ENCODE results near the gene TECTA. TPM values are rescaled to one million over a fixed set of nuclear protein-coding genes. Genes with fewer than 3 reads are reported as not detected.
A peak's percentile ranks its signal among the peaks of the same experiment; 100 is the strongest.

Gene TECTA
- total RNA-seq, 2 donors from 2014 or later = under 0.01 to 5.9 TPM

DNA sequence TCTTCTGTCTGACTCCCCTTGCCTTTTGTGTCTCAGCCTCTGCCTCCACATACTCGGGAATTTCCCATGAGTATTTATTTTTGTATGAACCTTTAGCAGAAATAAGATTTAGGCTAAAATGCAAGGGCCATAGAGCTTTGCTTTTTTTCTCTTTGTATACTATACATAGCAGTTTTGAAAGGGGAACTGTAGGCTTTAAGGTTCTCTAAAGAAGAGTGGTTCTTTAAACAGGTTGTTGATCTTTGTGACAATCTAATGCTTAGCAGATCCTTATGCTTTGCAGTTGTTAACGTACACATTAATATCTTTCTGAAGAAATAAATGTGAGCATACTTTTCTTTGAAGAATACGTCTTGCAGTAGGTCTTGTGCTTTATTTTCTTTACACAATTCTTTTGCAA lies 42.1 kb upstream of the TECTA start:
- ATAC-seq (no peak), DNase-seq (no peak)
- WGBS, 2 donors = 90 to 92% methylated on average over 3 of the region's 3 CpGs
- Histone ChIP-seq H3K36me3 (replicated peaks in 1 of 2; ENCODE audit: insufficient read depth in 1 of 2, low read depth in 2 of 2) (peaks cover 0 to 19% of the 10 kb centered on the region in 2 donors), H3K9me3 (no peaks in the 10 kb centered on the region), H3K4me3 (no peak overlapping the region), H3K27ac (no peak overlapping the region), H3K27me3 (no peaks in the 10 kb centered on the region), H3K4me1 (no peaks in the 10 kb centered on the region)
- TF ChIP-seq, protein P1, sequence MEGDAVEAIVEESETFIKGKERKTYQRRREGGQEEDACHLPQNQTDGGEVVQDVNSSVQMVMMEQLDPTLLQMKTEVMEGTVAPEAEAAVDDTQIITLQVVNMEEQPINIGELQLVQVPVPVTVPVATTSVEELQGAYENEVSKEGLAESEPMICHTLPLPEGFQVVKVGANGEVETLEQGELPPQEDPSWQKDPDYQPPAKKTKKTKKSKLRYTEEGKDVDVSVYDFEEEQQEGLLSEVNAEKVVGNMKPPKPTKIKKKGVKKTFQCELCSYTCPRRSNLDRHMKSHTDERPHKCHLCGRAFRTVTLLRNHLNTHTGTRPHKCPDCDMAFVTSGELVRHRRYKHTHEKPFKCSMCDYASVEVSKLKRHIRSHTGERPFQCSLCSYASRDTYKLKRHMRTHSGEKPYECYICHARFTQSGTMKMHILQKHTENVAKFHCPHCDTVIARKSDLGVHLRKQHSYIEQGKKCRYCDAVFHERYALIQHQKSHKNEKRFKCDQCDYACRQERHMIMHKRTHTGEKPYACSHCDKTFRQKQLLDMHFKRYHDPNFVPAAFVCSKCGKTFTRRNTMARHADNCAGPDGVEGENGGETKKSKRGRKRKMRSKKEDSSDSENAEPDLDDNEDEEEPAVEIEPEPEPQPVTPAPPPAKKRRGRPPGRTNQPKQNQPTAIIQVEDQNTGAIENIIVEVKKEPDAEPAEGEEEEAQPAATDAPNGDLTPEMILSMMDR (IDR thresholded peaks at IDR 0.05) = no peak
- no peak for TF ChIP-seq POLR2A (IDR thresholded peaks at IDR 0.05)
- intact Hi-C loops (cut with DNase I) = no loop called here

DNA sequence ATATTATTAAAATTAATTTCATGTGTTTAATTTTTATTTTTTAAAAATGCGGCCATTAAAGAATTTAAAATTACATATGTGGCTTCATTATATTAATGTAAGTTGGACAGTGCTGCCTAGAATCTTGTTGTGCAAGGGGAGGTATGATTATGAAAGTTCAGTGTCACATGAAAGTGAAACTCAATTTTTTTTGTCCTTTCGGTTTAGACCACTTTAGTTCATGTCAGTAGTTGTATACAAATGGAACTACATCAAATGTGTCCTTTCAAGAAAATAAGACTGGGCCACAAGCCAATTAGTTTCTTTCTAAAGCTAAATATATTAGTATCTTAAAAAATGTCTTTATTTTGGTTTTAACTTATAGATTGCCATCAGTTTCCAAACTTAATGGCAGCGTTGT lies 41.4 kb upstream of the TECTA start:
- WGBS, 2 donors = 82 to 88% methylated on average over 3 of the region's 3 CpGs
- Histone ChIP-seq H3K4me1 (no peaks in the 10 kb centered on the region), H3K9me3 (no peaks in the 10 kb centered on the region), H3K27me3 (no peaks in the 10 kb centered on the region), H3K4me3 (no peak overlapping the region), H3K36me3 (replicated peaks in 1 of 2; ENCODE audit: insufficient read depth in 1 of 2, low read depth in 2 of 2) (peaks cover 0 to 15% of the 10 kb centered on the region in 2 donors), H3K27ac (no peak overlapping the region)
- DNase-seq (no peak), ATAC-seq (no peak)
- TF ChIP-seq POLR2A (IDR thresholded peaks at IDR 0.05) = no peak
- TF ChIP-seq, protein P1 (IDR thresholded peaks at IDR 0.05) = no peak
- intact Hi-C loops (cut with DNase I) = no loop called here

DNA sequence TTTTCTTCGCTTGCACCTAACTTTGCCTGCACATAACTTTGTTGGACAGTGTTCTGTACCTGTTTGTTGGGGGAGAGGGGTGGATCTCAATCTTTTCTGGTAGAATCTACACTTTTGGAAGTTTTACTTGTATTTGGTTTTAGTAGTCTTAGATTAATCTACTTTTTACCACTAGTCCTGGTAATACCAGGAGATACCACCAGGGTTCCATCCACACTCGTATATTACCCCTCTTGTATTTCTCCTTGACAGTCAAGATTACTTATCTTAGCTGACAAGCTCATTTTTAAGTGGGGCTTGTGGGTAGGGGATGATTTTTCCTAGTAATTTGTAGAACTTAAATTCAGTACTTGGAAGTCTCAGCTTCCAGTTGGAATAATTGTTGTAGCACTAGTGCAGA lies 37.3 kb upstream of the TECTA start:
- TF ChIP-seq, protein P1 (IDR thresholded peaks at IDR 0.05) = peak in 4 of 7 experiments; percentile 5 to 21 (median 16)
- no peak for TF ChIP-seq POLR2A (IDR thresholded peaks at IDR 0.05)
- Histone ChIP-seq H3K36me3 (replicated peaks in 1 of 2; ENCODE audit: insufficient read depth in 1 of 2, low read depth in 2 of 2) (peaks cover 0 to 2% of the 10 kb centered on the region in 2 donors), H3K27me3 (no peaks in the 10 kb centered on the region), H3K4me1 (peaks cover 24% of the 10 kb centered on the region), H3K27ac (no peak overlapping the region), H3K9me3 (no peaks in the 10 kb centered on the region), H3K4me3 (no peak overlapping the region)
- ATAC-seq = no peak
- intact Hi-C loops (cut with DNase I) = no loop called here
- DNase-seq = no peak
- 89 to 96% methylated on average over 2 of the region's 2 CpGs for WGBS, 2 donors

DNA sequence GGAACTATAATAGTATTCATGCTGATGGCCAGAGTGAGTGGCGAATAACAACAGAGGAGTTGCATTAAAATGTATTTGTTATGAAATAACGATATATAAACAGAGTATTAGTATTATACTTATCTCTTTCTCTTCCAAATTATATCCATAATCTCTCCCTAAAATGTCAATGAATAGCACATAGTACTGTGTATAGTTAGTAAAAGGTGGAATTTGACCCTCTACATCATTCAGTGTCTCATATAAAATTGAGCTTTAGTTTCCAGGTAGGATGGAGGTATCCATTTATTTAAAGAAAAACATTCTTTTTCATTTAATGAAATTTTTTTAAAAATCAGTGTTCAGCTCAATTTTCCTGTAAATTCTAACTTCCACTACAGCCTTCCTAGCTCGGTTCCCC lies 34.4 kb upstream of the TECTA start:
- ATAC-seq = no peak
- peaks cover 0 to under 1% of the 10 kb centered on the region in 2 donors for H3K36me3 ChIP-seq (replicated peaks in 1 of 2; ENCODE audit: insufficient read depth in 1 of 2, low read depth in 2 of 2)

DNA sequence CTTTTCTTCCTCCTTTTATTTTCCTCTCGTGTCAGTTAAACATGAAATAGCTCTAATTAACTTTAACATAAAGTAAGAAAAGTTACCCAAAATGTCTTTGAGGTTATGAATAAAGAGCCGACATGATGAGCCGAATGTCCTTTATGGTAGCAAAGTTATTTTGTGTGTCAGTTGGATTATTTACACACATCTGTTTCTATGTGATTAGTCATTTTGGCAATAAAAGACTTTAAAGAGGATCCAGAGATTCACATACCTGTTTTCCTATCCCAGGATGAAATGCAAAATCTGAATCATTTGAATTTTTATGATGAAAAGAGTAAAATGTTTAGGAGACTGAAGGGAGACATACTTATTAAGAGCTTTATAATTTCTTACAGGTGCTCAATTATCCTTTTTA lies 34.0 kb upstream of the TECTA start:
- Histone ChIP-seq H3K27ac (no peak overlapping the region), H3K4me1 (peaks cover 33% of the 10 kb centered on the region), H3K27me3 (no peaks in the 10 kb centered on the region), H3K9me3 (no peaks in the 10 kb centered on the region), H3K4me3 (no peak overlapping the region), H3K36me3 (replicated peaks in 1 of 2; ENCODE audit: insufficient read depth in 1 of 2, low read depth in 2 of 2) (no peaks in the 10 kb centered on the region)
- ATAC-seq = no peak
- no peak for TF ChIP-seq POLR2A (IDR thresholded peaks at IDR 0.05)
- TF ChIP-seq, protein P1 (IDR thresholded peaks at IDR 0.05) = no peak
- intact Hi-C loops (cut with DNase I) = no loop called here
- no peak for DNase-seq
- WGBS, 2 donors = 87% methylated on average over 3 of the region's 3 CpGs

More for the DNA sequence above, 34.4 kb upstream of the TECTA start:
- Histone ChIP-seq H3K4me3 (no peak overlapping the region), H3K27me3 (no peaks in the 10 kb centered on the region), H3K27ac (no peak overlapping the region), H3K4me1 (peaks cover 29% of the 10 kb centered on the region), H3K9me3 (no peaks in the 10 kb centered on the region)
- intact Hi-C loops (cut with DNase I) = no loop called here
- no peak for TF ChIP-seq POLR2A (IDR thresholded peaks at IDR 0.05)
- TF ChIP-seq, protein P1 (IDR thresholded peaks at IDR 0.05) = no peak
- no peak for DNase-seq
- 91 to 94% methylated on average over 3 of the region's 3 CpGs for WGBS, 2 donors
